DND-41 (cell line): Measurements from ENCODE around the gene STXBP5L.

ENCODE experiments used
- ATAC-seq: fragments of 200-7000 bp; cut with Tn5 transposase; 3 replicates; pipeline ENCODE4 v1.9.1; 2021; ENCODE audit warnings: low read depth; ENCODE audit not compliant: insufficient read depth
- DNase-seq: peaks from one replicate; pipeline ENCODE4 v3.0.0-alpha.2; 2020
- H2AFZ ChIP-seq: 2 replicates; pipeline ENCODE4 v1.6.0; 2012; ENCODE audit warnings: low read depth, low read length
- H3K27ac ChIP-seq: 2 replicates; pipeline ENCODE4 v1.5.1; 2012; ENCODE audit warnings: low read length, inconsistent platforms
- H3K27me3 ChIP-seq: fragments of 200-600 bp; sonication (generic); 2 replicates; pipeline ENCODE4 v1.6.0; 2012; ENCODE audit warnings: low read length, mild to moderate bottlenecking, inconsistent platforms; ENCODE audit not compliant: insufficient read depth, poor library complexity
- H3K36me3 ChIP-seq: 2 replicates; pipeline ENCODE4 v1.5.1; 2012; ENCODE audit warnings: low read length, inconsistent platforms; ENCODE audit not compliant: insufficient read depth
- H3K4me1 ChIP-seq: 2 replicates; pipeline ENCODE4 v1.5.1; 2012; ENCODE audit warnings: mild to moderate bottlenecking, low read length; ENCODE audit not compliant: insufficient read depth
- H3K4me2 ChIP-seq: 2 replicates; pipeline ENCODE4 v1.6.0; 2012; ENCODE audit warnings: mild to moderate bottlenecking, moderate library complexity, low read length, inconsistent platforms; ENCODE audit not compliant: insufficient read depth
- H3K4me3 ChIP-seq, 2 experiments: fragments of 200-600 bp in 1 of 2; shearing (Covaris generic) in 1 of 2; 2 replicates each; pipeline ENCODE4 v1.5.1; 2012 to 2016; ENCODE audit warnings: inconsistent platforms in 2 of 2, low read length in 2 of 2, mild to moderate bottlenecking in 2 of 2, low read depth in 1 of 2, moderate library complexity in 1 of 2
- H3K79me2 ChIP-seq: 2 replicates; pipeline ENCODE4 v1.6.0; 2012; ENCODE audit warnings: low read length, inconsistent platforms; ENCODE audit not compliant: insufficient read depth
- H3K9ac ChIP-seq: 2 replicates; pipeline ENCODE4 v1.6.0; 2012; ENCODE audit warnings: low read depth, mild to moderate bottlenecking, inconsistent platforms, low read length, moderate library complexity
- H3K9me3 ChIP-seq: 2 replicates; pipeline ENCODE4 v1.5.1; 2012; ENCODE audit warnings: low read length, moderate library complexity, mild to moderate bottlenecking, inconsistent platforms; ENCODE audit not compliant: insufficient read depth, severe bottlenecking
- H4K20me1 ChIP-seq: 2 replicates; pipeline ENCODE4 v1.6.0; 2012; ENCODE audit warnings: low read length; ENCODE audit not compliant: insufficient read depth
- EZH2 ChIP-seq: IDR thresholded peaks from 3 replicates; pipeline ENCODE4 v1.6.1; 2012; ENCODE audit warnings: borderline replicate concordance, low read depth, mild to moderate bottlenecking, moderate library complexity, low read length, inconsistent platforms; ENCODE audit not compliant: severe bottlenecking
- TF ChIP-seq, protein P1 (sequence below): IDR thresholded peaks from 2 replicates; pipeline ENCODE4 v1.5.1; 2012; ENCODE audit warnings: borderline replicate concordance, low read length, moderate library complexity, mild to moderate bottlenecking; ENCODE audit not compliant: poor library complexity, severe bottlenecking; ENCODE audit errors: extremely low read depth

Gene STXBP5L

DNA sequence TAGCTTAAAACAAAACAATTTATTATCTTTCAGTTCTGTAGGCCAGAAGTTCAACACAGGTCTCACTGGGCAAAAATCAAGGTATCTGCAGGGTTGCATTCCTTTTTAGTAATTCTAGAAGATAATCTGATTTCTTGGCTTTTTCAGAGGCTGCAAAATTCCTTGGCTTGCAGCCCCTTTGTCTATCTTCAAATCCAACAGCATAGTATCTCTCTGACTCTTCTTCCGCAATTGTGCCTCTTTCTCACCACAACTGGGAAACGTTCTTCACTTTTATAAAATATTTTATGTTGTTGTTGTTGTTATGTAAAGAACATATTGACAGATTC lies 218.7 kb downstream of the STXBP5L start:
- Histone ChIP-seq H3K9me3 (no peaks in the 10 kb centered on the region), H3K4me2 (no peak overlapping the region), H3K79me2 (no peaks in the 10 kb centered on the region), H3K4me3 (no peak overlapping the region), H2AFZ (no peak overlapping the region), H3K9ac (no peak overlapping the region), H3K36me3 (no peaks in the 10 kb centered on the region), H3K4me1 (no peaks in the 10 kb centered on the region), H4K20me1 (no peaks in the 10 kb centered on the region), H3K27me3 (no peaks in the 10 kb centered on the region), H3K27ac (no peak overlapping the region)
- ATAC-seq (no peak), DNase-seq (no peak)
- TF ChIP-seq EZH2 = no peak
- TF ChIP-seq, protein P1, sequence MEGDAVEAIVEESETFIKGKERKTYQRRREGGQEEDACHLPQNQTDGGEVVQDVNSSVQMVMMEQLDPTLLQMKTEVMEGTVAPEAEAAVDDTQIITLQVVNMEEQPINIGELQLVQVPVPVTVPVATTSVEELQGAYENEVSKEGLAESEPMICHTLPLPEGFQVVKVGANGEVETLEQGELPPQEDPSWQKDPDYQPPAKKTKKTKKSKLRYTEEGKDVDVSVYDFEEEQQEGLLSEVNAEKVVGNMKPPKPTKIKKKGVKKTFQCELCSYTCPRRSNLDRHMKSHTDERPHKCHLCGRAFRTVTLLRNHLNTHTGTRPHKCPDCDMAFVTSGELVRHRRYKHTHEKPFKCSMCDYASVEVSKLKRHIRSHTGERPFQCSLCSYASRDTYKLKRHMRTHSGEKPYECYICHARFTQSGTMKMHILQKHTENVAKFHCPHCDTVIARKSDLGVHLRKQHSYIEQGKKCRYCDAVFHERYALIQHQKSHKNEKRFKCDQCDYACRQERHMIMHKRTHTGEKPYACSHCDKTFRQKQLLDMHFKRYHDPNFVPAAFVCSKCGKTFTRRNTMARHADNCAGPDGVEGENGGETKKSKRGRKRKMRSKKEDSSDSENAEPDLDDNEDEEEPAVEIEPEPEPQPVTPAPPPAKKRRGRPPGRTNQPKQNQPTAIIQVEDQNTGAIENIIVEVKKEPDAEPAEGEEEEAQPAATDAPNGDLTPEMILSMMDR = no peak

GRCh38 chr3:121152573-121152972 lies 244.6 kb downstream of the STXBP5L start:
- H3K27ac ChIP-seq = no peak overlapping the region
- H3K4me3 ChIP-seq = no peak overlapping the region
- no peaks in the 10 kb centered on the region for H3K36me3 ChIP-seq
- no peaks in the 10 kb centered on the region for H3K79me2 ChIP-seq
- no peaks in the 10 kb centered on the region for H3K4me1 ChIP-seq
- no peak overlapping the region for H2AFZ ChIP-seq
- TF ChIP-seq EZH2 = no peak
- TF ChIP-seq, protein P1 = peak; percentile 8
- no peaks in the 10 kb centered on the region for H4K20me1 ChIP-seq
- no peak for DNase-seq
- no peaks in the 10 kb centered on the region for H3K27me3 ChIP-seq
- no peak overlapping the region for H3K9ac ChIP-seq
- H3K4me2 ChIP-seq = no peak overlapping the region
- ATAC-seq = no peak
- H3K9me3 ChIP-seq = no peaks in the 10 kb centered on the region

DNA sequence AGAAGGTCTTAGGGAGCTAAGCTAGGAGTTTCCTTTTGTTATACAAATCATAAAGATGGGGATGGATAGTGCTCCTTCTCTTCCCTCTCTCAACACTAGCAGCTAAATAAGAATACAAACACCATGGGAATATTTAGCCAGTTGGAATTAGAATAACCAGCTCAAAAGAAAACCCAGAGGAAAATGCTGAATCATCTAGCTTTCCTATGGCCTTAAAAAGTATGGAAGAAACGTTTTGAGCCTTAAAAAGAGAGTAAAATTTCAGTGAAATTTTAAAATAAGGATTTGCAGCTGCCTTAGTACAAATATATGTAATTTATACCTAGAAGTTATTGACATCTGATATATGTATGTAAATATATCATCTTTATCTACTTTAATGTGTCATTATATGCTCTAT lies 245.8 kb downstream of the STXBP5L start:
- H3K9ac ChIP-seq = no peak overlapping the region

More for the DNA sequence above, 245.8 kb downstream of the STXBP5L start:
- ATAC-seq (no peak), DNase-seq (no peak)
- H3K27me3 ChIP-seq = no peaks in the 10 kb centered on the region
- H3K36me3 ChIP-seq = no peaks in the 10 kb centered on the region
- H3K79me2 ChIP-seq = no peaks in the 10 kb centered on the region
- H3K27ac ChIP-seq = no peak overlapping the region
- no peak for TF ChIP-seq EZH2
- TF ChIP-seq, protein P1 = no peak
- H3K4me3 ChIP-seq = no peak overlapping the region
- H3K9me3 ChIP-seq = no peaks in the 10 kb centered on the region
- no peaks in the 10 kb centered on the region for H3K4me1 ChIP-seq
- H3K4me2 ChIP-seq = no peak overlapping the region
- H2AFZ ChIP-seq = no peak overlapping the region
- no peaks in the 10 kb centered on the region for H4K20me1 ChIP-seq
